Fibroblast of peridontal ligament (primary cell): ENCODE measurements around the gene APOL2.
"Not testable (repeated sequence)": the region's sequence is repeated elsewhere in the genome, so short reads cannot be mapped to it uniquely, and the experiment has no call there.

Experiments
- DNase-seq: peaks from one replicate; pipeline ENCODE4 v3.0.0-alpha.2; 2010; ENCODE audit errors: extremely low read depth

Gene APOL2

GRCh38 chr22:36263216-36263673 is 23.9 kb upstream of the APOL2 start:
- DNase-seq: not testable (repeated sequence)

GRCh38 chr22:36262307-36262706 is 23.0 kb upstream of the APOL2 start:
- not testable (repeated sequence) for DNase-seq

- DNase-seq: not testable (repeated sequence)
Observed at GRCh38 chr22:36261675-36262074, 22.3 kb upstream of the APOL2 start.

GRCh38 chr22:36259615-36260300 is 20.4 kb upstream of the APOL2 start:
- no peak for DNase-seq

GRCh38 chr22:36258701-36259614 is 19.6 kb upstream of the APOL2 start:
- peak; percentile 39 for DNase-seq

GRCh38 chr22:36257948-36258670 is 18.8 kb upstream of the APOL2 start:
- DNase-seq: no peak

- no peak for DNase-seq
Observed at GRCh38 chr22:36257308-36257707, 18.0 kb upstream of the APOL2 start.

GRCh38 chr22:36256478-36256877 is 17.2 kb upstream of the APOL2 start:
- DNase-seq: no peak

- not testable (repeated sequence) for DNase-seq
Observed at GRCh38 chr22:36255572-36255971, 16.2 kb upstream of the APOL2 start.

GRCh38 chr22:36253523-36254490 is 14.5 kb upstream of the APOL2 start:
- DNase-seq: peak; percentile 52

- DNase-seq: peak; percentile 63
Observed at GRCh38 chr22:36252754-36253522, 13.6 kb upstream of the APOL2 start, which contains the start of gene APOL1. APOL1 (plus strand) TSS chr22:36253133; CDS start chr22:36254956, 1,823 bp downstream.

GRCh38 chr22:36251979-36252608 is 12.8 kb upstream of the APOL2 start:
- DNase-seq: not testable (repeated sequence)

GRCh38 chr22:36250292-36250960 is 11.1 kb upstream of the APOL2 start:
- DNase-seq: not testable (repeated sequence)

GRCh38 chr22:36249160-36249559 is 9.8 kb upstream of the APOL2 start:
- no peak for DNase-seq

- no peak for DNase-seq
Observed at GRCh38 chr22:36247955-36248354, 8.6 kb upstream of the APOL2 start.

- no peak for DNase-seq
Observed at GRCh38 chr22:36246718-36247117, 7.4 kb upstream of the APOL2 start.

- no peak for DNase-seq
Observed at GRCh38 chr22:36245805-36246356, 6.6 kb upstream of the APOL2 start.

- DNase-seq: peak; percentile 85
Observed at GRCh38 chr22:36244522-36245391, 5.4 kb upstream of the APOL2 start.
